ENCODE results near the gene MYT1. TPM values are rescaled to one million over a fixed set of nuclear protein-coding genes. Genes with fewer than 3 reads are reported as not detected.

Gene MYT1
- total RNA-seq, 1 donor from 2014 or later = not detected

- Histone ChIP-seq H3K36me3 (ENCODE audit: control insufficient read depth in 3 of 3, insufficient read depth in 3 of 3, low read length in 3 of 3) (no peaks in the 10 kb centered on the region), H3K4me3 (ENCODE audit: low read length in 3 of 3) (no peak overlapping the region), H3K9ac (ENCODE audit: low read depth in 1 of 3, low read length in 3 of 3) (no peak overlapping the region), H3K9me3 (ENCODE audit: control insufficient read depth in 3 of 3, low read length in 3 of 3) (no peaks in the 10 kb centered on the region), H3K27ac (ENCODE audit: low read depth, low read length) (no peak overlapping the region), H3K27me3 (ENCODE audit: control insufficient read depth in 3 of 3, insufficient read depth in 3 of 3, low read length in 3 of 3) (peaks cover 36 to 53% (median 41%) of the 10 kb centered on the region in 3 donors), H3K4me1 (ENCODE audit: control insufficient read depth in 3 of 3, insufficient read depth in 3 of 3, low read length in 3 of 3) (no peaks in the 10 kb centered on the region)
Observed at GRCh38 chr20:64199395-64199794, 35.1 kb downstream of the MYT1 start.

- Histone ChIP-seq H3K4me3 (ENCODE audit: low read length in 3 of 3) (no peak overlapping the region), H3K27me3 (ENCODE audit: control insufficient read depth in 3 of 3, insufficient read depth in 3 of 3, low read length in 3 of 3) (peaks cover 41 to 50% (median 42%) of the 10 kb centered on the region in 3 donors), H3K36me3 (ENCODE audit: control insufficient read depth in 3 of 3, insufficient read depth in 3 of 3, low read length in 3 of 3) (no peaks in the 10 kb centered on the region), H3K9ac (ENCODE audit: low read depth in 1 of 3, low read length in 3 of 3) (no peak overlapping the region), H3K4me1 (ENCODE audit: control insufficient read depth in 3 of 3, insufficient read depth in 3 of 3, low read length in 3 of 3) (no peaks in the 10 kb centered on the region), H3K9me3 (ENCODE audit: control insufficient read depth in 3 of 3, low read length in 3 of 3) (no peaks in the 10 kb centered on the region), H3K27ac (ENCODE audit: low read depth, low read length) (no peak overlapping the region)
Observed at GRCh38 chr20:64200740-64201139, 36.5 kb downstream of the MYT1 start.

GRCh38 chr20:64201653-64202052 lies 37.4 kb downstream of the MYT1 start:
- Histone ChIP-seq H3K9ac (ENCODE audit: low read depth in 1 of 3, low read length in 3 of 3) (no peak overlapping the region), H3K4me3 (ENCODE audit: low read length in 3 of 3) (no peak overlapping the region), H3K27me3 (ENCODE audit: control insufficient read depth in 3 of 3, insufficient read depth in 3 of 3, low read length in 3 of 3) (peaks cover 34 to 46% (median 41%) of the 10 kb centered on the region in 3 donors), H3K4me1 (ENCODE audit: control insufficient read depth in 3 of 3, insufficient read depth in 3 of 3, low read length in 3 of 3) (no peaks in the 10 kb centered on the region), H3K9me3 (ENCODE audit: control insufficient read depth in 3 of 3, low read length in 3 of 3) (no peaks in the 10 kb centered on the region), H3K27ac (ENCODE audit: low read depth, low read length) (no peak overlapping the region), H3K36me3 (ENCODE audit: control insufficient read depth in 3 of 3, insufficient read depth in 3 of 3, low read length in 3 of 3) (no peaks in the 10 kb centered on the region)

GRCh38 chr20:64203037-64203777 lies 39.0 kb downstream of the MYT1 start:
- no peaks in the 10 kb centered on the region for H3K36me3 ChIP-seq (ENCODE audit: control insufficient read depth in 3 of 3, insufficient read depth in 3 of 3, low read length in 3 of 3)
- H3K9ac ChIP-seq (ENCODE audit: low read depth in 1 of 3, low read length in 3 of 3) = no peak overlapping the region
- H3K27ac ChIP-seq (ENCODE audit: low read depth, low read length) = no peak overlapping the region
- H3K27me3 ChIP-seq (ENCODE audit: control insufficient read depth in 3 of 3, insufficient read depth in 3 of 3, low read length in 3 of 3) = peaks cover 31 to 41% (median 34%) of the 10 kb centered on the region in 3 donors
- no peaks in the 10 kb centered on the region for H3K4me1 ChIP-seq (ENCODE audit: control insufficient read depth in 3 of 3, insufficient read depth in 3 of 3, low read length in 3 of 3)
- H3K9me3 ChIP-seq (ENCODE audit: control insufficient read depth in 3 of 3, low read length in 3 of 3) = no peaks in the 10 kb centered on the region
- no peak overlapping the region for H3K4me3 ChIP-seq (ENCODE audit: low read length in 3 of 3)

GRCh38 chr20:64205611-64206026 lies 41.4 kb downstream of the MYT1 start:
- no peaks in the 10 kb centered on the region for H3K9me3 ChIP-seq (ENCODE audit: control insufficient read depth in 3 of 3, low read length in 3 of 3)
- H3K36me3 ChIP-seq (ENCODE audit: control insufficient read depth in 3 of 3, insufficient read depth in 3 of 3, low read length in 3 of 3) = no peaks in the 10 kb centered on the region
- H3K4me1 ChIP-seq (ENCODE audit: control insufficient read depth in 3 of 3, insufficient read depth in 3 of 3, low read length in 3 of 3) = no peaks in the 10 kb centered on the region
- no peak overlapping the region for H3K4me3 ChIP-seq (ENCODE audit: low read length in 3 of 3)
- H3K9ac ChIP-seq (ENCODE audit: low read depth in 1 of 3, low read length in 3 of 3) = no peak overlapping the region
- H3K27ac ChIP-seq (ENCODE audit: low read depth, low read length) = no peak overlapping the region
- peaks cover 10 to 19% (median 19%) of the 10 kb centered on the region in 3 donors for H3K27me3 ChIP-seq (ENCODE audit: control insufficient read depth in 3 of 3, insufficient read depth in 3 of 3, low read length in 3 of 3)

- peaks cover 8 to 16% (median 15%) of the 10 kb centered on the region in 3 donors for H3K27me3 ChIP-seq (ENCODE audit: control insufficient read depth in 3 of 3, insufficient read depth in 3 of 3, low read length in 3 of 3)
- H3K4me1 ChIP-seq (ENCODE audit: control insufficient read depth in 3 of 3, insufficient read depth in 3 of 3, low read length in 3 of 3) = no peaks in the 10 kb centered on the region
- no peak overlapping the region for H3K9ac ChIP-seq (ENCODE audit: low read depth in 1 of 3, low read length in 3 of 3)
- no peak overlapping the region for H3K4me3 ChIP-seq (ENCODE audit: low read length in 3 of 3)
- H3K9me3 ChIP-seq (ENCODE audit: control insufficient read depth in 3 of 3, low read length in 3 of 3) = no peaks in the 10 kb centered on the region
- no peak overlapping the region for H3K27ac ChIP-seq (ENCODE audit: low read depth, low read length)
- no peaks in the 10 kb centered on the region for H3K36me3 ChIP-seq (ENCODE audit: control insufficient read depth in 3 of 3, insufficient read depth in 3 of 3, low read length in 3 of 3)
Observed at GRCh38 chr20:64206614-64207013, 42.4 kb downstream of the MYT1 start.

- Histone ChIP-seq H3K27ac (ENCODE audit: low read depth, low read length) (no peak overlapping the region), H3K4me1 (ENCODE audit: control insufficient read depth in 3 of 3, insufficient read depth in 3 of 3, low read length in 3 of 3) (peaks cover 6 to 8% (median 8%) of the 10 kb centered on the region in 3 donors), H3K9me3 (ENCODE audit: control insufficient read depth in 3 of 3, low read length in 3 of 3) (no peaks in the 10 kb centered on the region), H3K9ac (ENCODE audit: low read depth in 1 of 3, low read length in 3 of 3) (no peak overlapping the region), H3K36me3 (ENCODE audit: control insufficient read depth in 3 of 3, insufficient read depth in 3 of 3, low read length in 3 of 3) (no peaks in the 10 kb centered on the region), H3K4me3 (ENCODE audit: low read length in 3 of 3) (no peak overlapping the region), H3K27me3 (ENCODE audit: control insufficient read depth in 3 of 3, insufficient read depth in 3 of 3, low read length in 3 of 3) (peaks cover 5 to 8% (median 5%) of the 10 kb centered on the region in 3 donors)
Observed at GRCh38 chr20:64207641-64208590, 43.7 kb downstream of the MYT1 start.

- H3K9ac ChIP-seq (ENCODE audit: low read depth in 1 of 3, low read length in 3 of 3) = no peak overlapping the region
- peaks cover 2 to 5% (median 4%) of the 10 kb centered on the region in 3 donors for H3K27me3 ChIP-seq (ENCODE audit: control insufficient read depth in 3 of 3, insufficient read depth in 3 of 3, low read length in 3 of 3)
- H3K36me3 ChIP-seq (ENCODE audit: control insufficient read depth in 3 of 3, insufficient read depth in 3 of 3, low read length in 3 of 3) = no peaks in the 10 kb centered on the region
- no peaks in the 10 kb centered on the region for H3K9me3 ChIP-seq (ENCODE audit: control insufficient read depth in 3 of 3, low read length in 3 of 3)
- H3K4me1 ChIP-seq (ENCODE audit: control insufficient read depth in 3 of 3, insufficient read depth in 3 of 3, low read length in 3 of 3) = peaks cover 17 to 20% (median 20%) of the 10 kb centered on the region in 3 donors
- no peak overlapping the region for H3K27ac ChIP-seq (ENCODE audit: low read depth, low read length)
- H3K4me3 ChIP-seq (ENCODE audit: low read length in 3 of 3) = no peak overlapping the region
Observed at GRCh38 chr20:64209148-64209547, 44.9 kb downstream of the MYT1 start.

GRCh38 chr20:64210656-64211369 lies 46.6 kb downstream of the MYT1 start:
- Histone ChIP-seq H3K36me3 (ENCODE audit: control insufficient read depth in 3 of 3, insufficient read depth in 3 of 3, low read length in 3 of 3) (no peaks in the 10 kb centered on the region), H3K27ac (ENCODE audit: low read depth, low read length) (no peak overlapping the region), H3K27me3 (ENCODE audit: control insufficient read depth in 3 of 3, insufficient read depth in 3 of 3, low read length in 3 of 3) (no peaks in the 10 kb centered on the region)

More at GRCh38 chr20:64210656-64211369, 46.6 kb downstream of the MYT1 start:
- H3K9ac ChIP-seq (ENCODE audit: low read depth in 1 of 3, low read length in 3 of 3) = no peak overlapping the region
- no peak overlapping the region for H3K4me3 ChIP-seq (ENCODE audit: low read length in 3 of 3)
- no peaks in the 10 kb centered on the region for H3K9me3 ChIP-seq (ENCODE audit: control insufficient read depth in 3 of 3, low read length in 3 of 3)
- H3K4me1 ChIP-seq (ENCODE audit: control insufficient read depth in 3 of 3, insufficient read depth in 3 of 3, low read length in 3 of 3) = peaks cover 17 to 26% (median 26%) of the 10 kb centered on the region in 3 donors
